ENCODE data around the gene KCNAB1. TPM values are rescaled to one million over a fixed set of nuclear protein-coding genes. Genes with fewer than 3 reads are reported as not detected.

KCNAB1 gene
- total RNA-seq, 1 experiment from 2014 or later, result not detected

GRCh38 chr3:156359368-156359767 lies 239.0 kb downstream of the KCNAB1 start:
- H3K79me2 ChIP-seq (ENCODE audit: insufficient read depth, low read length), result no peaks in the 10 kb centered on the region
- no peaks in the 10 kb centered on the region for H3K36me3 ChIP-seq (ENCODE audit: control insufficient read depth in 1 of 2, insufficient read depth in 2 of 2, low read length in 2 of 2)
- no peak overlapping the region for H3K9ac ChIP-seq (ENCODE audit: low read length)
- no peaks in the 10 kb centered on the region for H3K27me3 ChIP-seq (ENCODE audit: insufficient read depth, low read length)
- no peak overlapping the region for H3K4me3 ChIP-seq (replicated peaks in 1 of 2; ENCODE audit: low read depth in 1 of 2, low read length in 2 of 2)
- no peak for TF ChIP-seq CTCF (IDR thresholded peaks at IDR 0.05 in 2 of 3, conservative IDR thresholded peaks at IDR 0.05 in 1 of 3; ENCODE audit: borderline replicate concordance in 1 of 3, insufficient read depth in 1 of 3, low read depth in 2 of 3, low read length in 2 of 3)
- peak; percentile 36; the same call in 1 of the 2 replicates for TF ChIP-seq CEBPB (IDR thresholded peaks at IDR 0.05; ENCODE audit: low read depth)
- no peak for TF ChIP-seq POLR2A (IDR thresholded peaks at IDR 0.05; ENCODE audit: borderline replicate concordance, extremely low read depth, insufficient read depth, insufficient read length)
- no peak for TF ChIP-seq POLR2AphosphoS5 (IDR thresholded peaks at IDR 0.05; ENCODE audit: low read depth, low read length)
- no peak for TF ChIP-seq JUND (IDR thresholded peaks at IDR 0.05)
- TF ChIP-seq SP1 (IDR thresholded peaks at IDR 0.05; ENCODE audit: low read depth), result no peak
- POLR2A ChIA-PET, result no interaction called here
- peak; percentile 20; the same call in 1 of the 2 replicates for ATAC-seq
- no peaks in the 10 kb centered on the region for H3K9me3 ChIP-seq (ENCODE audit: control insufficient read depth in 1 of 2, insufficient read depth in 1 of 2, low read depth in 1 of 2, low read length in 2 of 2)
- intact Hi-C loops (cut with micrococcal nuclease), result no loop called here
- BruUV-seq (replicated peaks), result no TSS peak
- no peak overlapping the region for H3K27ac ChIP-seq (ENCODE audit: low read depth, low read length)
- H3K4me1 ChIP-seq (ENCODE audit: control insufficient read depth in 1 of 2, insufficient read depth in 2 of 2, low read length in 2 of 2), result peaks cover 0 to 9% of the 10 kb centered on the region in 2 experiments; a peak in 1 of 4 replicates
- H2AFZ ChIP-seq (ENCODE audit: low read depth, low read length, poor library complexity, severe bottlenecking), result no peak overlapping the region
- CTCF ChIA-PET, result interaction anchor here (2.2 kb wide), 1 partner anchor 23 kb away, joined by 7 read pairs; no protein-coding TSS in a partner anchor
- H3K4me2 ChIP-seq (ENCODE audit: low read length), result peak overlapping the region; percentile 22
- RAD21 ChIA-PET (ENCODE audit: low non-redundant PET in 1 of 2, low total read pairs in 2 of 2, uncharacterized antibody in 2 of 2, unreplicated experiment in 2 of 2), result no interaction called here
- no peaks in the 10 kb centered on the region for H4K20me1 ChIP-seq (ENCODE audit: insufficient read depth)
- H3K9me2 ChIP-seq (ENCODE audit: insufficient read depth), result no peaks in the 10 kb centered on the region
- peak; percentile 7 for DNase-seq (ENCODE audit: low read depth, low spot score)

GRCh38 chr3:156360083-156360482 lies 239.7 kb downstream of the KCNAB1 start:
- no peaks in the 10 kb centered on the region for H3K9me3 ChIP-seq (ENCODE audit: control insufficient read depth in 1 of 2, insufficient read depth in 1 of 2, low read depth in 1 of 2, low read length in 2 of 2)
- no peaks in the 10 kb centered on the region for H3K79me2 ChIP-seq (ENCODE audit: insufficient read depth, low read length)
- DNase-seq (ENCODE audit: low read depth, low spot score), result no peak
- intact Hi-C loops (cut with micrococcal nuclease), result no loop called here
- H3K9me2 ChIP-seq (ENCODE audit: insufficient read depth), result no peaks in the 10 kb centered on the region
- no peak for ATAC-seq
- POLR2A ChIA-PET, result no interaction called here
- H2AFZ ChIP-seq (ENCODE audit: low read depth, low read length, poor library complexity, severe bottlenecking), result no peak overlapping the region
- no peak overlapping the region for H3K4me2 ChIP-seq (ENCODE audit: low read length)
- H3K36me3 ChIP-seq (ENCODE audit: control insufficient read depth in 1 of 2, insufficient read depth in 2 of 2, low read length in 2 of 2), result no peaks in the 10 kb centered on the region
- RAD21 ChIA-PET (ENCODE audit: low non-redundant PET in 1 of 2, low total read pairs in 2 of 2, uncharacterized antibody in 2 of 2, unreplicated experiment in 2 of 2), result no interaction called here
- no peak overlapping the region for H3K4me3 ChIP-seq (replicated peaks in 1 of 2; ENCODE audit: low read depth in 1 of 2, low read length in 2 of 2)
- peaks cover 0 to 9% of the 10 kb centered on the region in 2 experiments; a peak in 1 of 4 replicates for H3K4me1 ChIP-seq (ENCODE audit: control insufficient read depth in 1 of 2, insufficient read depth in 2 of 2, low read length in 2 of 2)
- H3K27ac ChIP-seq (ENCODE audit: low read depth, low read length), result no peak overlapping the region
- no peaks in the 10 kb centered on the region for H4K20me1 ChIP-seq (ENCODE audit: insufficient read depth)
- no peaks in the 10 kb centered on the region for H3K27me3 ChIP-seq (ENCODE audit: insufficient read depth, low read length)
- BruUV-seq (replicated peaks), result no TSS peak
- H3K9ac ChIP-seq (ENCODE audit: low read length), result no peak overlapping the region
- CTCF ChIA-PET, result interaction anchor here (1.1 to 1.2 kb wide), 2 partner anchors 22 to 208 kb away, joined by 3 read pairs; no protein-coding TSS in a partner anchor
- TF ChIP-seq JUND (IDR thresholded peaks at IDR 0.05) (no peak), CEBPB (IDR thresholded peaks at IDR 0.05; ENCODE audit: low read depth) (no peak), SP1 (IDR thresholded peaks at IDR 0.05; ENCODE audit: low read depth) (no peak), RAD21 (IDR thresholded peaks at IDR 0.05; ENCODE audit: low read depth) (no peak), POLR2A (IDR thresholded peaks at IDR 0.05; ENCODE audit: borderline replicate concordance, extremely low read depth, insufficient read depth, insufficient read length) (no peak), CBX3 (IDR thresholded peaks at IDR 0.05; ENCODE audit: low read depth) (no peak), ATF3 (IDR thresholded peaks at IDR 0.05) (no peak), SIN3A (IDR thresholded peaks at IDR 0.05; ENCODE audit: low read depth) (no peak), EZH2phosphoT487 (IDR thresholded peaks at IDR 0.05; ENCODE audit: borderline replicate concordance) (no peak), ZNF274 (IDR thresholded peaks at IDR 0.05; ENCODE audit: low read depth, low read length) (no peak), ELF1 (IDR thresholded peaks at IDR 0.05; ENCODE audit: borderline replicate concordance, low read depth) (no peak), YY1 (IDR thresholded peaks at IDR 0.05; ENCODE audit: extremely low read depth, insufficient replicate concordance, low read depth, low read length) (no peak)

All from HCT116 (cell line).